ENCODE data around the gene LGALS7B.
A peak's percentile ranks its signal among the peaks of the same experiment; 100 is the strongest.
"Not testable (repeated sequence)": the region's sequence is repeated elsewhere in the genome, so short reads cannot be mapped to it uniquely, and the experiment has no call there.

Gene LGALS7B

DNA sequence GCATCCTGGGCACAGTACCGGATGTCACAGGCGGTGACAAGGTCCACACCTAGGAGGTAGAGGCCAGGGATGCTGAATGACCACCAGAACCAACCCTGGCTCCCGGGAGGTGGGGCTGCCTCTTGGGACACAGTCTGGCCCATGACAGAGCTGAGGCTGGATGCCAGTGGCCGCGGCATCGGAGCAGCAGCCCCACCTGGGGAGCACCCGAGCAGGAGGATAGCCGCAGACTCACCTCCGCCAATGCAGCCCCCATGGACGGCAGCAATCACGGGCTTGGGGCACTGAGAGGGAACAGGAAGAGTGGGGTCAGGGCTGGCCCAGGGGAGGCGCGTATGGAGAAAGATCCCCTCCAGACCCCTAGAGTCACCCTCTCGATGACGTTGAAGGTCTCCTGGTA is 28.1 kb downstream of the LGALS7B start:
- DNase-seq (ENCODE audit: low read depth in 2 of 3, low spot score in 1 of 3), result no peak

- DNase-seq (ENCODE audit: low read depth in 2 of 3, low spot score in 1 of 3), result no peak
Measured at GRCh38 chr19:38819231-38819920, 30.4 kb downstream of the LGALS7B start.

- DNase-seq (ENCODE audit: low read depth in 2 of 3, low spot score in 1 of 3), result not testable (repeated sequence)
Measured at GRCh38 chr19:38821230-38821825, 32.3 kb downstream of the LGALS7B start.

- not testable (repeated sequence) for DNase-seq (ENCODE audit: low read depth in 2 of 3, low spot score in 1 of 3)
Measured at GRCh38 chr19:38825936-38826335, 36.9 kb downstream of the LGALS7B start.

- no peak for DNase-seq (ENCODE audit: low read depth in 2 of 3, low spot score in 1 of 3)
Measured at GRCh38 chr19:38826856-38827551, 38.0 kb downstream of the LGALS7B start.

GRCh38 chr19:38829203-38829602 is 40.2 kb downstream of the LGALS7B start:
- not testable (repeated sequence) for DNase-seq (ENCODE audit: low read depth in 2 of 3, low spot score in 1 of 3)

DNA sequence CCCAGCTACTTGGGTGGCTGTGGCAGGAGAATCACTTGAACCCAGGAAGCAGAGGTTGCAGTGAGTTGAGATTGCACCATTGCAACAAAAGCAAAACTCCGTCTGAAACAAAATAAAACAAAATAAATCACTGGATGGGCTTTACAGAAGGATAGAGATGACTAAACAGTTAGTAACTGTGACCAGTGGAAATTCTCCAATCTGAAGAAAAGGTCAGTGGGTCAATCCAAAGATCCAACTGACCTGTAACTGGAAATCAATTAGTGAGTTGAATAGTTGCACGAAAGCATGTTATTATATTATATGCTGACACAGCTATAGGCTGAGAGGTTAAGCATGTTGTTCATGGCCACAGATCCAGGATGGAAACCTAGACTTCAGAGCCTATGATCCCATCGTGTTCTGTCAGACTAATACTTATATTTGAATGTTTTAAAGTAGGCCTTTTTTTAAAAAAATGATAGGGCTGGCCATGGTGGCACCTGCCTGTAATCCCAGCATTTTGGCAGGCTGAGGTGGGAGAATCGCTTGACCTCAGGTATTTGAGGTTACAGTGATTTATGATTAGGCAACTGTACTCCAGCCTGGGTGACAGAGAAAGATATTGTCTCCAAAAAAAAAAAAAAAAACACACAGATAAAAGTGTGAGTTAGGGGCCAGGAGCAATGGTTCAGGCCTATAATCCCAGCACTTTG is 41.2 kb downstream of the LGALS7B start:
- no peak for DNase-seq (ENCODE audit: low read depth in 2 of 3, low spot score in 1 of 3)

GRCh38 chr19:38831142-38831605 is 42.2 kb downstream of the LGALS7B start:
- DNase-seq (ENCODE audit: low read depth in 2 of 3, low spot score in 1 of 3), result no peak

- DNase-seq (ENCODE audit: low read depth in 2 of 3, low spot score in 1 of 3), result no peak
Measured at GRCh38 chr19:38833092-38833425, 44.1 kb downstream of the LGALS7B start.

- DNase-seq (ENCODE audit: low read depth in 2 of 3, low spot score in 1 of 3), result no peak
Measured at GRCh38 chr19:38834104-38834490, 45.1 kb downstream of the LGALS7B start.

GRCh38 chr19:38834590-38834989 is 45.6 kb downstream of the LGALS7B start:
- no peak for DNase-seq (ENCODE audit: low read depth in 2 of 3, low spot score in 1 of 3)

GRCh38 chr19:38836159-38836982 is 47.4 kb downstream of the LGALS7B start:
- DNase-seq (ENCODE audit: low read depth in 2 of 3, low spot score in 1 of 3), result no peak

- DNase-seq (ENCODE audit: low read depth in 2 of 3, low spot score in 1 of 3), result no peak
Measured at GRCh38 chr19:38836983-38837626, 48.1 kb downstream of the LGALS7B start.

DNA sequence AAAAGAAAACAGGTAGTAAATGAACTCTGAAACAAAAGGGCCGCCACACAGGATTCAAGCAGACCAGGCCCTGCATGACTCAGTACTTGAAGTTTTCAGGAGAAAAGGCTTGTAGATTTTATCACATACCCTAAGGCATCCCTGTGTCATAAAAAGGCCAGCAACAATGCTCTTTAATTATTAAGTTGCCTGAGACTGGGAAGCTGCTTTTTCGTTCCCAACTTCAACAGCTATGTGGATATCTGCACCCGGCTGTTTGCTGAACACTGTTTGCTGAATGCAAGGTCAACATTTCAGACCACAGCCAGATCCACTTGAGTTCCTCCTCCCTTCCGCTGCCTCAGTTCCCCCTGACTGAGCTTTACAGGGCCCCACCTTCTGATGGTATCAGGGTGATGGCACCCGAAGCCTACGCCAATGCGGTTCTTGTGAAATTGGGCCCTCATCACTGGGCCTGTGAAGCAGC is 48.7 kb downstream of the LGALS7B start:
- DNase-seq (ENCODE audit: low read depth in 2 of 3, low spot score in 1 of 3), result no peak

- DNase-seq (ENCODE audit: low read depth in 2 of 3, low spot score in 1 of 3), result peak; percentile 30 to 61 (median 46)
Measured at GRCh38 chr19:38838208-38838985, 49.4 kb downstream of the LGALS7B start.

- DNase-seq (ENCODE audit: low read depth in 2 of 3, low spot score in 1 of 3), result no peak
Measured at GRCh38 chr19:38838986-38839761, 50.2 kb downstream of the LGALS7B start.

DNA sequence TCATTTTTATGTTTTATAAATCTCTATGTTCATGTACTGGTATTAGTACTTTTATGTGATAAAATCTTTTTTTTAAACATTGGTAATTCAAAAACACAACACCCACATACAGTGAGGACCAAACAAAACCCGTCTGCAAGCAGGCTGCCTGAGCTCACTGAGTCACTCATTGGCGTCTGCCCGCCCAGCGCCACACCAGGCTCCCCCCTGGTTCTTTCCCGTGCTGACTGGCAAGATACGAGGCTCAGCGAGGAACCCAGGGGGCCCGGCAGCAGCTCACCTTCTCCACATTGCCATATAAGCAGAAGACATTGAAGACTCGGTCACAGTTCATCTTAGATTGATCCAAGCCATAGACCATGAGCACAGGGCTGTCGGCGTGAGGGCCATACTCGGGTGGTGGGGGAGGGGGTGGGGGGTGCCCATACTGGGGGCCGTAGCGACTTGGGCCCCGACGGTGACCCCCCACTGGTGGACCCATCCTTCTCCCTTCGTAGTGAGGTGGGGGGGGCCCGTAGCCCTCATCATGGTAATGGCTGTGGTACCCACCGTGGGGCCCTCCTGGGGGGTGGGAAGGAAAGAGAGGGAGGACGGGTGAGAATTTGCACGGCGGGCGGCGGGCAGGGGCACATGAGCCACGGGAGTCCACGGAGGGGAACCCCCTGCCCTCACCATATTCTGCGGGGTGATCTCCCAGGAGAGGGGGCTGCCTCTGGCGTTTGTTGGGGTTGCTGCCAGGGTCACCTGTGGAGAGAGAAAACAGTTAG is 51.0 kb downstream of the LGALS7B start:
- no peak for DNase-seq (ENCODE audit: low read depth in 2 of 3, low spot score in 1 of 3)

GRCh38 chr19:38840583-38840968 is 51.6 kb downstream of the LGALS7B start:
- DNase-seq (ENCODE audit: low read depth in 2 of 3, low spot score in 1 of 3), result no peak
